Measurements from ENCODE around the gene ATP11B.

GRCh38 chr3:182795389-182795782 lies 2.1 kb downstream of the ATP11B start:
- TF ChIP-seq CTCF (IDR thresholded peaks at IDR 0.05; ENCODE audit: insufficient read depth, low read depth, low read length) (no peak), EZH2 (IDR thresholded peaks at IDR 0.05; ENCODE audit: insufficient read depth, low read length) (no peak)
